GM12878 (cell line): ENCODE data around the gene CRB1. TPM values are rescaled to one million over a fixed set of nuclear protein-coding genes. Genes with fewer than 3 reads are reported as not detected.

Experiments
- ATAC-seq: fragments of 200-7000 bp; cut with Tn5 transposase; 3 replicates; pipeline ENCODE4 v1.9.1; 2020; ENCODE audit warnings: mild to moderate bottlenecking, moderate library complexity
- BruUV-seq: library from RNA; stranded (reverse); fragments of 400-500 nt; replicated peaks from 2 replicates; lab custom pipeline; 2021; lab: Mats Ljungman, UMichigan
- CTCF ChIA-PET: fragments of 300-600 bp; sonication (Branson Sonifier 250); formaldehyde crosslinking; extraction: SDS; loops from one replicate; lab custom pipeline; 2021; ENCODE audit warnings: inconsistent platforms; lab: Yijun Ruan, JAX
- POLR2A ChIA-PET: fragments of 350-600 bp; formaldehyde crosslinking; extraction: SDS; loops from one replicate; lab custom pipeline; 2021; ENCODE audit warnings: inconsistent platforms; lab: Charles Lee
- RAD21 ChIA-PET: fragments of 300-600 bp; sonication (Branson Sonifier 250); formaldehyde crosslinking; loops from one replicate; lab custom pipeline; 2023; ENCODE audit warnings: antibody characterized with exemption; ENCODE audit not compliant: unreplicated experiment; lab: Charles Lee
- SMC1A ChIA-PET: fragments of 300-600 bp; sonication (Branson Sonifier 250); formaldehyde crosslinking; loops from one replicate; lab custom pipeline; 2023; ENCODE audit not compliant: unreplicated experiment, uncharacterized antibody; lab: Charles Lee
- DNase-seq: peaks from one replicate; pipeline ENCODE4 v3.0.0-alpha.2; 2011; ENCODE audit warnings: low read depth, low spot score
- FAIRE-seq: peaks from 3 replicates; lab custom pipeline; 2011; peaks lifted over from hg19 to GRCh38; lab: Jason Lieb, UNC
- H2AFZ ChIP-seq: 2 replicates; pipeline ENCODE4 v1.6.0; 2011; ENCODE audit warnings: low read depth, low read length, control low read depth; ENCODE audit not compliant: control insufficient read depth
- H3K27ac ChIP-seq: 2 replicates; pipeline ENCODE4 v1.5.1; 2011; ENCODE audit warnings: control low read depth; ENCODE audit not compliant: control insufficient read depth, insufficient read depth
- H3K27me3 ChIP-seq, 2 experiments: replicated peaks in 1 of 2; 2 replicates each; pipeline versions ENCODE4 v1.6.0 to v1.6.1; 2011; ENCODE audit warnings: low read length in 1 of 2; ENCODE audit not compliant: control insufficient read depth in 2 of 2, insufficient read depth in 2 of 2
- H3K36me3 ChIP-seq, 2 experiments: 2 replicates each; pipeline ENCODE4 v1.5.1; 2011; ENCODE audit warnings: low read length in 1 of 2; ENCODE audit not compliant: control insufficient read depth in 2 of 2, insufficient read depth in 2 of 2
- H3K4me1 ChIP-seq: 2 replicates; pipeline ENCODE4 v1.6.1; 2011; ENCODE audit warnings: mild to moderate bottlenecking, low read length, moderate library complexity, mixed read lengths; ENCODE audit not compliant: control insufficient read depth, insufficient read depth
- H3K4me2 ChIP-seq: 2 replicates; pipeline ENCODE4 v1.6.0; 2011; ENCODE audit warnings: control low read depth; ENCODE audit not compliant: control insufficient read depth, insufficient read depth
- H3K4me3 ChIP-seq: fragments of 200-600 bp; sonication (generic); 2 replicates; pipeline ENCODE4 v1.5.1; 2016
- H3K79me2 ChIP-seq: 2 replicates; pipeline ENCODE4 v1.6.0; 2011; ENCODE audit warnings: low read length; ENCODE audit not compliant: control insufficient read depth, insufficient read depth
- H3K9ac ChIP-seq: 2 replicates; pipeline ENCODE4 v1.8.0; 2011; ENCODE audit warnings: low read length, control low read depth, mixed read lengths; ENCODE audit not compliant: control insufficient read depth, insufficient read depth
- H3K9me3 ChIP-seq: replicated peaks from 3 replicates; pipeline ENCODE4 v1.5.1; 2011; ENCODE audit warnings: mild to moderate bottlenecking, low read length; ENCODE audit not compliant: control insufficient read depth, insufficient read depth
- H4K20me1 ChIP-seq: 2 replicates; pipeline ENCODE4 v1.6.0; 2011; ENCODE audit not compliant: control insufficient read depth, insufficient read depth
- CTCF ChIP-seq, 3 experiments: IDR thresholded peaks in 2 of 3; conservative IDR thresholded peaks in 1 of 3; 2 replicates each; pipeline ENCODE4 v1.5.1; 2011; ENCODE audit warnings: low read depth in 3 of 3, low read length in 3 of 3, mild to moderate bottlenecking in 3 of 3, control low read depth in 2 of 3, moderate library complexity in 2 of 3, inconsistent platforms in 1 of 3, mixed read lengths in 1 of 3; ENCODE audit not compliant: control insufficient read depth in 2 of 3, insufficient read depth in 1 of 3; ENCODE audit errors: extremely low read depth in 1 of 3
- RAD21 ChIP-seq: IDR thresholded peaks from 2 replicates; pipeline ENCODE4 v1.6.1; 2011; ENCODE audit warnings: mild to moderate bottlenecking, low read depth, low read length, moderate library complexity; ENCODE audit not compliant: insufficient read depth
- SUZ12 ChIP-seq: fragments of 200-600 bp; sonication (generic); IDR thresholded peaks from one replicate; pipeline ENCODE4 v1.6.1; 2018; ENCODE audit warnings: antibody characterized with exemption, mild to moderate bottlenecking; ENCODE audit not compliant: unreplicated experiment
- WGBS: methylation state at CpG from one replicate; pipeline ENCODE4 v1.1.6; 2016; ENCODE audit warnings: low lambda C conversion rate; ENCODE audit not compliant: insufficient replicate concordance, insufficient coverage; ENCODE audit errors: missing lambda C conversion rate; 5-methylcytosine and 5-hydroxymethylcytosine counted together
- in situ Hi-C: fragments of 300-500 bp; cut with MboI; formaldehyde crosslinking; loops from 9 replicates; pipeline ENCODE4 v1.14.3; 2018; ENCODE audit warnings: mixed read lengths
- intact Hi-C: fragments of 100-400 bp; cut with micrococcal nuclease; formaldehyde crosslinking; loops from one replicate; pipeline ENCODE4 v1.14.2; 2022; ENCODE audit not compliant: unreplicated experiment
- polyA plus RNA-seq, 11 experiments: library from polyadenylated mRNA; depleted of rRNA in 4 of 11; unstranded in 6 of 11; stranded (reverse) in 5 of 11; fragments of >200 nt; fragmentation: Nextera tagmentation in 4 of 11; fragmentation: Illumina TruSeq in 1 of 11; extraction: Ambion mirVana in 4 of 11; extraction: Trizol in 1 of 11; gene quantifications; 1 replicate in 1 of 11; 2 replicates in 10 of 11; pipeline versions ENCODE4 v1.2.1 to v1.2.3, GENCODE V29; 2011 to 2016; ENCODE audit warnings: inconsistent platforms in 2 of 11, missing spikeins in 2 of 11, low read depth in 1 of 11
- total RNA-seq, 4 experiments: library from RNA; depleted of rRNA in 3 of 4; stranded (reverse); fragments of >200 nt in 3 of 4; fragmentation: Illumina TruSeq in 1 of 4; extraction: Trizol in 1 of 4; gene quantifications; 2 replicates each; pipeline versions ENCODE4 v1.2.1 to v1.2.3, GENCODE V29; 2013 to 2021

The CRB1 gene
- total and polyA plus RNA-seq, 10 of the 15 experiments (the other 5 are each of a cell fraction or from before 2014, with no cell fraction given), result 0.06 to 0.10 (median 0.06) TPM; not detected in 7

GRCh38 chr1:197519741-197520334 is 251.8 kb downstream of the CRB1 start:
- H2AFZ ChIP-seq, result no peak overlapping the region
- in situ Hi-C loops (loop anchor here (5.0 kb wide), 2 partner anchors 402 to 942 kb away; no protein-coding TSS in a partner anchor), intact Hi-C loops (loop anchor here (2.0 to 5.0 kb wide), 2 partner anchors 349 to 947 kb away; no protein-coding TSS in a partner anchor)
- H3K27me3 ChIP-seq, result no peaks in the 10 kb centered on the region
- ChIA-PET SMC1A (interaction anchor here (0.7 to 2.4 kb wide), 7 partner anchors 24 to 1371 kb away, joined by 3 to 8 read pairs (median 4); no protein-coding TSS in a partner anchor), POLR2A (interaction anchor here (0.6 kb wide), 1 partner anchor 20 kb away, joined by 3 read pairs; no protein-coding TSS in a partner anchor), CTCF (interaction anchor here (0.6 to 5.4 kb wide), 20 partner anchors 10 to 948 kb away, joined by 3 to 39 read pairs (median 4); partner anchors contain the start of gene C1orf53), RAD21 (interaction anchor here (1.1 to 1.5 kb wide), 3 partner anchors 348 to 945 kb away, joined by 3 to 4 read pairs (median 3); no protein-coding TSS in a partner anchor)
- WGBS, result 84% methylated on average over 1 of the region's 1 CpG
- no peak overlapping the region for H3K4me2 ChIP-seq
- DNase-seq (no peak), FAIRE-seq (peak; percentile 57), ATAC-seq (peak; percentile 60; the same call in 2 of the 3 replicates)
- no peak overlapping the region for H3K9ac ChIP-seq
- H3K4me1 ChIP-seq, result no peaks in the 10 kb centered on the region
- TF ChIP-seq RAD21 (peak; percentile 23; the same call in 1 of the 2 replicates), SUZ12 (no peak), CTCF (IDR thresholded peaks at IDR 0.05 in 2 of 3, conservative IDR thresholded peaks at IDR 0.05 in 1 of 3; ENCODE audit: control insufficient read depth in 2 of 3, extremely low read depth in 1 of 3, insufficient read depth in 1 of 3, low read depth in 3 of 3, low read length in 3 of 3) (peak; percentile 34 to 44 (median 36); a peak in 4 of 6 replicates)
- H3K4me3 ChIP-seq, result no peak overlapping the region
- no peaks in the 10 kb centered on the region for H3K36me3 ChIP-seq
- H3K9me3 ChIP-seq, result no peaks in the 10 kb centered on the region
- H3K27ac ChIP-seq, result no peak overlapping the region
- H3K79me2 ChIP-seq, result no peaks in the 10 kb centered on the region
- no TSS peak for BruUV-seq
- no peaks in the 10 kb centered on the region for H4K20me1 ChIP-seq
